Keratinocyte (primary cell): ENCODE data around the gene USP30. TPM values are rescaled to one million over a fixed set of nuclear protein-coding genes. Genes with fewer than 3 reads are reported as not detected.

Experiments used
- DNase-seq: peaks from one replicate; pipeline ENCODE4 v3.0.0-alpha.2; 2011; ENCODE audit warnings: low read depth, missing footprints, low spot score
- FAIRE-seq: peaks from 2 replicates; lab custom pipeline; 2011; peaks lifted over from hg19 to GRCh38; lab: Jason Lieb, UNC
- H2AFZ ChIP-seq: 2 replicates; pipeline ENCODE4 v1.6.0; 2012; ENCODE audit warnings: low read length, control low read depth, inconsistent platforms; ENCODE audit not compliant: control insufficient read depth
- H3K27ac ChIP-seq: 2 replicates; pipeline ENCODE4 v1.5.1; 2011; ENCODE audit warnings: low read length; ENCODE audit not compliant: control insufficient read depth, insufficient read depth
- H3K27me3 ChIP-seq: 3 replicates; pipeline ENCODE4 v1.6.0; 2011; ENCODE audit warnings: low read length; ENCODE audit not compliant: control insufficient read depth, insufficient read depth; ENCODE audit errors: extremely low read depth
- H3K36me3 ChIP-seq, 2 experiments: 2 replicates in 1 of 2; 3 replicates in 1 of 2; pipeline ENCODE4 v1.5.1; 2011; ENCODE audit warnings: low read length in 2 of 2, mild to moderate bottlenecking in 1 of 2; ENCODE audit not compliant: control insufficient read depth in 2 of 2, insufficient read depth in 2 of 2; ENCODE audit errors: extremely low read depth in 1 of 2
- H3K4me1 ChIP-seq: 3 replicates; pipeline ENCODE4 v1.5.1; 2011; ENCODE audit warnings: low read length; ENCODE audit not compliant: control insufficient read depth, insufficient read depth; ENCODE audit errors: extremely low read depth
- H3K4me2 ChIP-seq: 3 replicates; pipeline ENCODE4 v1.6.0; 2011; ENCODE audit warnings: low read depth, low read length; ENCODE audit not compliant: control insufficient read depth, insufficient read depth; ENCODE audit errors: extremely low read depth
- H3K4me3 ChIP-seq, 3 experiments: fragments of 200-600 bp in 1 of 3; sonication (generic) in 1 of 3; 2 replicates in 2 of 3; 3 replicates in 1 of 3; pipeline ENCODE4 v1.5.1; 2011 to 2016; ENCODE audit warnings: low read length in 3 of 3, mild to moderate bottlenecking in 3 of 3, control low read depth in 2 of 3, inconsistent platforms in 1 of 3, low read depth in 1 of 3, mixed read lengths in 1 of 3, mixed run types in 1 of 3, moderate library complexity in 1 of 3; ENCODE audit not compliant: control insufficient read depth in 2 of 3, insufficient read depth in 2 of 3; ENCODE audit errors: extremely low read depth in 1 of 3
- H3K79me2 ChIP-seq: 2 replicates; pipeline ENCODE4 v1.6.0; 2012; ENCODE audit warnings: low read length; ENCODE audit not compliant: control insufficient read depth, insufficient read depth
- H3K9ac ChIP-seq: 3 replicates; pipeline ENCODE4 v1.6.0; 2011; ENCODE audit warnings: low read length; ENCODE audit not compliant: control insufficient read depth, insufficient read depth; ENCODE audit errors: extremely low read depth
- H3K9me1 ChIP-seq: 3 replicates; pipeline ENCODE4 v1.6.0; 2011; ENCODE audit warnings: low read length; ENCODE audit not compliant: control insufficient read depth, insufficient read depth; ENCODE audit errors: extremely low read depth
- H3K9me3 ChIP-seq: 2 replicates; pipeline ENCODE4 v1.5.1; 2012; ENCODE audit warnings: low read depth, low read length; ENCODE audit not compliant: control insufficient read depth
- H4K20me1 ChIP-seq: 3 replicates; pipeline ENCODE4 v1.6.0; 2011; ENCODE audit warnings: low read length; ENCODE audit not compliant: control insufficient read depth, insufficient read depth; ENCODE audit errors: extremely low read depth
- EZH2 ChIP-seq: IDR thresholded peaks from one replicate; pipeline ENCODE4 v1.6.1; 2012; ENCODE audit warnings: inconsistent platforms, mild to moderate bottlenecking, low read length, moderate library complexity
- dilution Hi-C: fragments of 300-500 bp; cut with MboI; formaldehyde crosslinking; loops from one replicate; pipeline ENCODE4 v1.7.0; 2020; ENCODE audit warnings: low sequenced_read_pairs; ENCODE audit not compliant: extremely low pct_ligation_motif_present
- polyA plus RNA-seq, 5 experiments: library from polyadenylated mRNA; depleted of rRNA in 3 of 5; stranded (reverse) in 3 of 5; stranded (forward) in 1 of 5; unstranded in 1 of 5; fragments of >200 nt; gene quantifications; 1 replicate in 1 of 5; 2 replicates in 3 of 5; 3 replicates in 1 of 5; pipeline versions ENCODE4 v1.2.1 to v1.2.3, GENCODE V29; 2011 to 2012; ENCODE audit warnings: missing spikeins in 2 of 5, low read depth in 1 of 5, low replicate concordance in 1 of 5
- TF ChIP-seq, protein P1 (sequence below), 3 experiments: IDR thresholded peaks in 1 of 3; conservative IDR thresholded peaks in 1 of 3; optimal IDR thresholded peaks in 1 of 3; 2 replicates in 2 of 3; 3 replicates in 1 of 3; pipeline versions ENCODE3 to v1.5.1; 2011; ENCODE audit warnings: low read length in 3 of 3, mild to moderate bottlenecking in 3 of 3, moderate library complexity in 2 of 3, control low read depth in 1 of 3, inconsistent platforms in 1 of 3; ENCODE audit not compliant: insufficient read depth in 2 of 3; ENCODE audit errors: extremely low read depth in 1 of 3

Gene USP30
- polyA plus RNA-seq, 1 donor (not counting 4 experiments of a cell fraction or from before 2014, with no cell fraction given): 10.0 TPM

- dilution Hi-C loops: no loop called here
- Histone ChIP-seq H3K36me3 (peaks cover 0 to 3% of the 10 kb centered on the region in 2 experiments), H3K79me2 (peaks cover 2% of the 10 kb centered on the region), H3K27ac (no peak overlapping the region), H3K9ac (no peak overlapping the region), H4K20me1 (no peaks in the 10 kb centered on the region), H3K27me3 (no peaks in the 10 kb centered on the region), H3K9me1 (no peaks in the 10 kb centered on the region), H3K4me3 (no peak overlapping the region), H3K4me1 (peaks cover 9% of the 10 kb centered on the region), H3K9me3 (no peaks in the 10 kb centered on the region), H3K4me2 (no peak overlapping the region), H2AFZ (no peak overlapping the region)
- FAIRE-seq (no peak), DNase-seq (no peak)
- TF ChIP-seq EZH2: no peak
Measured at GRCh38 chr12:109054520-109054919, 2.1 kb downstream of the USP30 start.

GRCh38 chr12:109056891-109057290 lies 4.5 kb downstream of the USP30 start:
- dilution Hi-C loops: no loop called here
- Histone ChIP-seq H3K9me1 (no peaks in the 10 kb centered on the region), H3K79me2 (peaks cover 2% of the 10 kb centered on the region), H3K9me3 (no peaks in the 10 kb centered on the region), H3K36me3 (peaks cover 0 to 3% of the 10 kb centered on the region in 2 experiments), H3K4me1 (peaks cover 9% of the 10 kb centered on the region), H3K27ac (no peak overlapping the region), H3K4me3 (no peak overlapping the region), H3K27me3 (no peaks in the 10 kb centered on the region), H3K4me2 (no peak overlapping the region), H2AFZ (no peak overlapping the region), H4K20me1 (no peaks in the 10 kb centered on the region), H3K9ac (no peak overlapping the region)
- TF ChIP-seq, protein P1, sequence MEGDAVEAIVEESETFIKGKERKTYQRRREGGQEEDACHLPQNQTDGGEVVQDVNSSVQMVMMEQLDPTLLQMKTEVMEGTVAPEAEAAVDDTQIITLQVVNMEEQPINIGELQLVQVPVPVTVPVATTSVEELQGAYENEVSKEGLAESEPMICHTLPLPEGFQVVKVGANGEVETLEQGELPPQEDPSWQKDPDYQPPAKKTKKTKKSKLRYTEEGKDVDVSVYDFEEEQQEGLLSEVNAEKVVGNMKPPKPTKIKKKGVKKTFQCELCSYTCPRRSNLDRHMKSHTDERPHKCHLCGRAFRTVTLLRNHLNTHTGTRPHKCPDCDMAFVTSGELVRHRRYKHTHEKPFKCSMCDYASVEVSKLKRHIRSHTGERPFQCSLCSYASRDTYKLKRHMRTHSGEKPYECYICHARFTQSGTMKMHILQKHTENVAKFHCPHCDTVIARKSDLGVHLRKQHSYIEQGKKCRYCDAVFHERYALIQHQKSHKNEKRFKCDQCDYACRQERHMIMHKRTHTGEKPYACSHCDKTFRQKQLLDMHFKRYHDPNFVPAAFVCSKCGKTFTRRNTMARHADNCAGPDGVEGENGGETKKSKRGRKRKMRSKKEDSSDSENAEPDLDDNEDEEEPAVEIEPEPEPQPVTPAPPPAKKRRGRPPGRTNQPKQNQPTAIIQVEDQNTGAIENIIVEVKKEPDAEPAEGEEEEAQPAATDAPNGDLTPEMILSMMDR (optimal IDR thresholded peaks at IDR 0.05 in 1 of 3, IDR thresholded peaks at IDR 0.05 in 1 of 3, conservative IDR thresholded peaks at IDR 0.05 in 1 of 3; ENCODE audit: extremely low read depth in 1 of 3, insufficient read depth in 2 of 3, low read length in 3 of 3): no peak
- TF ChIP-seq EZH2: no peak
- FAIRE-seq (no peak), DNase-seq (no peak)

DNA sequence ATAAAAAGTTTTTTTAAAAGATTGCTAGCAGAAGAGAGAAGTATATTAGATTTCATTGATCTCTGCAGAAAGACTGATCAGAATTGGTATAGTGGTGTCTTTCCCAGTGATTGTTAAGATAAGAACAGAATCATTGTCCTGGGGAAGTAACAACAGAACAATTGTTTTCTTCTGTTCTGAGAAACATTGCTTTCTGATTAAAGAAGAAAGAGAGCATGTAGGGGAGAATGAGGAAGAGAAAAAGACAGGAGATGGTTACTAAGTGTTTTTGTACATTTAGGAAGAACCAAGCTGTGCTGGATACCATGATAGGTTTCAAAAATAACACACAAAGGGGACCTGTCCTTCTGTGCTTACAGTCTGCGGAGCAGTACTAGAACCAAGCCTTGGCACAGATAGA lies 5.0 kb downstream of the USP30 start:
- dilution Hi-C loops: no loop called here
- H4K20me1 ChIP-seq: no peaks in the 10 kb centered on the region
- no peak overlapping the region for H3K4me2 ChIP-seq
- no peak overlapping the region for H3K27ac ChIP-seq
- H2AFZ ChIP-seq: no peak overlapping the region
- H3K79me2 ChIP-seq: peaks cover 2% of the 10 kb centered on the region
- peaks cover 0 to 3% of the 10 kb centered on the region in 2 experiments for H3K36me3 ChIP-seq
- FAIRE-seq (no peak), DNase-seq (no peak)
- no peaks in the 10 kb centered on the region for H3K27me3 ChIP-seq
- no peak overlapping the region for H3K9ac ChIP-seq
- peaks cover 9% of the 10 kb centered on the region for H3K4me1 ChIP-seq
- H3K9me3 ChIP-seq: no peaks in the 10 kb centered on the region
- H3K9me1 ChIP-seq: no peaks in the 10 kb centered on the region
- TF ChIP-seq, protein P1 (optimal IDR thresholded peaks at IDR 0.05 in 1 of 3, IDR thresholded peaks at IDR 0.05 in 1 of 3, conservative IDR thresholded peaks at IDR 0.05 in 1 of 3; ENCODE audit: extremely low read depth in 1 of 3, insufficient read depth in 2 of 3, low read length in 3 of 3): no peak
- TF ChIP-seq EZH2: no peak
- no peak overlapping the region for H3K4me3 ChIP-seq
